KMS-11 (cell line): ENCODE data around the gene CDH3.
A peak's percentile ranks its signal among the peaks of the same experiment; 100 is the strongest.

Source experiments
- H2AFZ ChIP-seq: fragments of 200-600 bp; sonication (generic); 2 replicates; pipeline ENCODE4 v1.6.1; 2016; ENCODE audit warnings: antibody characterized with exemption, mixed run types, low read depth
- H3K27ac ChIP-seq: fragments of 200-600 bp; sonication (generic); 2 replicates; pipeline ENCODE4 v1.6.1; 2016; ENCODE audit warnings: mild to moderate bottlenecking, mixed run types
- H3K27me3 ChIP-seq: fragments of 200-600 bp; sonication (generic); 2 replicates; pipeline ENCODE4 v1.6.1; 2017; ENCODE audit warnings: mild to moderate bottlenecking, low read depth, mixed run types, moderate library complexity; ENCODE audit not compliant: insufficient read depth
- H3K36me3 ChIP-seq: fragments of 200-600 bp; sonication (generic); 2 replicates; pipeline ENCODE4 v1.6.1; 2017; ENCODE audit warnings: mild to moderate bottlenecking, mixed run types; ENCODE audit not compliant: insufficient read depth
- H3K4me1 ChIP-seq: fragments of 200-600 bp; sonication (generic); 2 replicates; pipeline ENCODE4 v1.6.1; 2016; ENCODE audit warnings: mild to moderate bottlenecking, low read depth, mixed run types; ENCODE audit not compliant: poor library complexity, severe bottlenecking
- H3K4me2 ChIP-seq: fragments of 200-600 bp; sonication (generic); 2 replicates; pipeline ENCODE4 v1.7.0; 2016; ENCODE audit warnings: mild to moderate bottlenecking, mixed run types
- H3K4me3 ChIP-seq: fragments of 200-600 bp; sonication (generic); IDR thresholded peaks from 2 replicates; pipeline ENCODE4 v1.6.1; 2017; ENCODE audit warnings: low read depth, low read length, mixed read lengths; ENCODE audit not compliant: insufficient read depth
- H3K79me2 ChIP-seq: fragments of 200-600 bp; sonication (generic); 2 replicates; pipeline ENCODE4 v1.6.1; 2016; ENCODE audit warnings: low read depth, mixed run types; ENCODE audit not compliant: insufficient read depth
- H3K9ac ChIP-seq: fragments of 200-600 bp; sonication (generic); 2 replicates; pipeline ENCODE4 v1.6.1; 2016; ENCODE audit warnings: mild to moderate bottlenecking, mixed run types
- H4K20me1 ChIP-seq: fragments of 200-600 bp; sonication (generic); 2 replicates; pipeline ENCODE4 v1.6.1; 2016; ENCODE audit warnings: mild to moderate bottlenecking, mixed run types; ENCODE audit not compliant: insufficient read depth
- CTCF ChIP-seq: fragments of 200-600 bp; sonication (generic); conservative IDR thresholded peaks from 2 replicates; pipeline ENCODE4 v1.6.1; 2017; ENCODE audit warnings: low read depth, mild to moderate bottlenecking, antibody characterized with exemption, low read length, moderate library complexity, mixed read lengths

CDH3 gene

GRCh38 chr16:68700120-68700519 lies 55.0 kb downstream of the CDH3 start:
- TF ChIP-seq CTCF, result no peak
- Histone ChIP-seq H3K27me3 (no peaks in the 10 kb centered on the region), H3K79me2 (no peaks in the 10 kb centered on the region), H3K4me3 (no peak overlapping the region), H3K4me2 (no peak overlapping the region), H3K4me1 (peaks cover 5% of the 10 kb centered on the region), H3K27ac (no peak overlapping the region), H2AFZ (no peak overlapping the region), H4K20me1 (no peaks in the 10 kb centered on the region), H3K36me3 (no peaks in the 10 kb centered on the region), H3K9ac (no peak overlapping the region)

- Histone ChIP-seq H2AFZ (no peak overlapping the region), H3K4me1 (peaks cover 5% of the 10 kb centered on the region), H3K9ac (no peak overlapping the region), H3K36me3 (no peaks in the 10 kb centered on the region), H3K27ac (no peak overlapping the region), H3K4me2 (no peak overlapping the region), H3K79me2 (no peaks in the 10 kb centered on the region), H3K27me3 (no peaks in the 10 kb centered on the region), H4K20me1 (no peaks in the 10 kb centered on the region), H3K4me3 (no peak overlapping the region)
- no peak for TF ChIP-seq CTCF
These were observed 55.7 kb downstream of the CDH3 start for GRCh38 chr16:68700831-68701230.

- H3K4me1 ChIP-seq, result peaks cover 11% of the 10 kb centered on the region
- peak overlapping the region; percentile 19; the same call in 1 of the 2 replicates for H2AFZ ChIP-seq
- H3K4me2 ChIP-seq, result no peak overlapping the region
- no peak overlapping the region for H3K9ac ChIP-seq
- no peaks in the 10 kb centered on the region for H3K36me3 ChIP-seq
- H3K27ac ChIP-seq, result no peak overlapping the region
- no peaks in the 10 kb centered on the region for H4K20me1 ChIP-seq
- peak; percentile 86 for TF ChIP-seq CTCF
- no peak overlapping the region for H3K4me3 ChIP-seq
- H3K79me2 ChIP-seq, result no peaks in the 10 kb centered on the region
- no peaks in the 10 kb centered on the region for H3K27me3 ChIP-seq
These were observed 59.2 kb downstream of the CDH3 start for GRCh38 chr16:68704232-68704867.

- H3K36me3 ChIP-seq, result no peaks in the 10 kb centered on the region
- no peak overlapping the region for H3K4me3 ChIP-seq
- H3K9ac ChIP-seq, result no peak overlapping the region
- peaks cover 11% of the 10 kb centered on the region for H3K4me1 ChIP-seq
- H3K27me3 ChIP-seq, result no peaks in the 10 kb centered on the region
- H4K20me1 ChIP-seq, result no peaks in the 10 kb centered on the region
- TF ChIP-seq CTCF, result no peak
- no peak overlapping the region for H3K27ac ChIP-seq
- no peak overlapping the region for H2AFZ ChIP-seq
- no peak overlapping the region for H3K4me2 ChIP-seq
- no peaks in the 10 kb centered on the region for H3K79me2 ChIP-seq
These were observed 62.4 kb downstream of the CDH3 start for GRCh38 chr16:68707340-68708152.
